Epithelial cell of proximal tubule (primary cell): Measurements from ENCODE around the gene PDLIM5. TPM values are rescaled to one million over a fixed set of nuclear protein-coding genes. Genes with fewer than 3 reads are reported as not detected.
A peak's percentile ranks its signal among the peaks of the same experiment; 100 is the strongest.

Experiments used
- DNase-seq: peaks from one replicate; pipeline ENCODE4 v3.0.0-alpha.2; 2011; ENCODE audit warnings: low read depth
- H3K4me3 ChIP-seq: 2 replicates; pipeline ENCODE4 v1.5.1; 2011; ENCODE audit warnings: low read depth, mild to moderate bottlenecking, low read length
- CTCF ChIP-seq: conservative IDR thresholded peaks from 2 replicates; pipeline ENCODE4 v1.5.1; 2012; ENCODE audit warnings: low read depth, mild to moderate bottlenecking, low read length
- total RNA-seq: library from RNA; depleted of rRNA; stranded (reverse); fragments of >200 nt; gene quantifications from 2 replicates; pipeline ENCODE4 v1.2.3, GENCODE V29; 2015

The PDLIM5 gene
- total RNA-seq, 1 donor from 2014 or later, result 48.8 TPM

- DNase-seq, result no peak
- TF ChIP-seq CTCF, result no peak
Observed at GRCh38 chr4:94570558-94570957, 118.8 kb downstream of the PDLIM5 start.

DNA sequence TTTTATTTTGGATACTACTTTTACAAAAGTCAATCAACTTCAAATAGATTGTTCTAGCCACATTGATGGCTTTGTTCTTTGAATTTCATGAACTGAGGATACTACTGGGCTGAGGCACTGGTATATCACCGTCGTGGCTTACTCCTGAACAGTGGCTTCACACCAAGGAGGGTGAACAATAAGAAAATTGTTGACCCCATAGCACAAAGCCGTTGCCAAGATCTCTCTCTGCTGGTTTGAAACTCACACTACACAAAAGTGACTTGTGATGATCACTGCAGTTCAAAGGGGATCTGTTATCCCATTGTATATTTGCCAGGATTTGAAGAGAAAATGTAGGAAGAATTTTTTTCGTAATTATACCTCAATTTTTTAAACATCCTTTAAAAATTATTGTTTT, 119.6 kb downstream of the PDLIM5 start:
- peak; percentile 13 for TF ChIP-seq CTCF
- DNase-seq, result no peak
- H3K4me3 ChIP-seq, result no peak overlapping the region

More at GRCh38 chr4:94570558-94570957, 118.8 kb downstream of the PDLIM5 start:
- no peak overlapping the region for H3K4me3 ChIP-seq

- TF ChIP-seq CTCF, result no peak
- no peak overlapping the region for H3K4me3 ChIP-seq
- DNase-seq, result no peak
Observed at GRCh38 chr4:94571715-94572114, 120.0 kb downstream of the PDLIM5 start.

DNA sequence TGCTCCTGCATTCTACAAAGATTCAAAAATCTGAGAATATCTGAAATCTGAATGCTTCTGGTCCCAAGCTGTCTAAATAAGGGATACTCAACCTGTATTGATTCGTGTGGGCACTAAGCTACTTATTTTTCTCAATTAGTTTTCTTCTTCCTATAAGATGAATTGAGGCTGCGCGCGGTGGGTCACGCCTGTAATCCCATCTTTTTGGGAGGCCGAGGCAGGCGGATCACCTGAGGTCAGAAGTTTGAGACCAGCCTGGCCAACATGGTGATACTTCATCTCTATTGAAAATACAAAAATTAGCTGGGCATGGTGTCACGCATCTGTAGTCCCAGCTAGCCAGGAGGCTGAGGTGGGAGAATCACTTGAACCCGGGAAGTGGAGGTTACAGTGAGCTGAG, 122.3 kb downstream of the PDLIM5 start:
- TF ChIP-seq CTCF, result no peak
- H3K4me3 ChIP-seq, result no peak overlapping the region
- no peak for DNase-seq

GRCh38 chr4:94574616-94575015, 122.9 kb downstream of the PDLIM5 start:
- no peak for DNase-seq
- no peak overlapping the region for H3K4me3 ChIP-seq
- no peak for TF ChIP-seq CTCF

DNA sequence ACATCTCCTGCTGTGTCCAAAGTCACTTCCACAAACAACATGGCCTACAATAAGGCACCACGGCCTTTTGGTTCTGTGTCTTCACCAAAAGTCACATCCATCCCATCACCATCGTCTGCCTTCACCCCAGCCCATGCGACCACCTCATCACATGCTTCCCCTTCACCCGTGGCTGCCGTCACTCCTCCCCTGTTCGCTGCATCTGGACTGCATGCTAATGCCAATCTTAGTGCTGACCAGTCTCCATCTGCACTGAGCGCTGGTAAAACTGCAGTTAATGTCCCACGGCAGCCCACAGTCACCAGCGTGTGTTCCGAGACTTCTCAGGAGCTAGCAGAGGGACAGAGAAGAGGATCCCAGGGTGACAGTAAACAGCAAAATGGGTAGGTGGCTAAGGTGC, 123.9 kb downstream of the PDLIM5 start:
- no peak overlapping the region for H3K4me3 ChIP-seq
- TF ChIP-seq CTCF, result no peak
- DNase-seq, result no peak

DNA sequence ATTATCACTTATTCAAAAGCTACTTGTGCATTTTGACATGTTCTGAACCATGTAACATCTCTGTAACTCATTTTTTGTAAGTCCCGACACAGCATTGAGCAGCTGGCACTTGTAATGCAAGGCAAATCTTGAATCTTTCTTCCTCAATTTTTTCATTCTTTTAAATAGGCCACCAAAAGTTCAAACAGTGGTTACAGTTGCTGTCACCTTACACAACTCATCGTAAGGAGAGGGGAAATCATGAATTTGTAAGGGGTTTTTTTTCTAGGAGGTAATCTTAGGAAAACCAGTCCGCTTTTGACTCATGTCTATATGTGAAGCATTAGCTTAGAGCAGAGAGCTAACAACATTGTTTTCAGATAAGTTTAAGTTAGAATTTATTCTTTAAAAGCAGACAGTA, 124.5 kb downstream of the PDLIM5 start:
- no peak for DNase-seq
- H3K4me3 ChIP-seq, result no peak overlapping the region
- no peak for TF ChIP-seq CTCF
